Astrocyte (in vitro differentiated cells and primary cell): ENCODE results near the gene METTL24.

Source experiments
- CTCF ChIP-seq: IDR thresholded peaks from 2 replicates; pipeline ENCODE4 v1.5.1; 2011; ENCODE audit warnings: low read depth, mild to moderate bottlenecking, inconsistent platforms, low read length, moderate library complexity; ENCODE audit not compliant: insufficient read depth
- EZH2 ChIP-seq: IDR thresholded peaks from 2 replicates; pipeline ENCODE4 v1.6.1; 2012; ENCODE audit warnings: mild to moderate bottlenecking, low read length, inconsistent platforms; ENCODE audit not compliant: insufficient read depth

- TF ChIP-seq CTCF (no peak), EZH2 (no peak)
Observed at GRCh38 chr6:110201151-110201884, 156.8 kb downstream of the METTL24 start.
